Measurements from ENCODE around the gene ATL2.
"Not testable (repeated sequence)": the region's sequence is repeated elsewhere in the genome, so short reads cannot be mapped to it uniquely, and the experiment has no call there.

The ATL2 gene

GRCh38 chr2:38274286-38275276, 102.5 kb downstream of the ATL2 start:
- no peak for ATAC-seq
- DNase-seq = peak; percentile 19

- no peak for ATAC-seq
- no peak for DNase-seq
These were observed 105.4 kb downstream of the ATL2 start for GRCh38 chr2:38271697-38272096.

DNA sequence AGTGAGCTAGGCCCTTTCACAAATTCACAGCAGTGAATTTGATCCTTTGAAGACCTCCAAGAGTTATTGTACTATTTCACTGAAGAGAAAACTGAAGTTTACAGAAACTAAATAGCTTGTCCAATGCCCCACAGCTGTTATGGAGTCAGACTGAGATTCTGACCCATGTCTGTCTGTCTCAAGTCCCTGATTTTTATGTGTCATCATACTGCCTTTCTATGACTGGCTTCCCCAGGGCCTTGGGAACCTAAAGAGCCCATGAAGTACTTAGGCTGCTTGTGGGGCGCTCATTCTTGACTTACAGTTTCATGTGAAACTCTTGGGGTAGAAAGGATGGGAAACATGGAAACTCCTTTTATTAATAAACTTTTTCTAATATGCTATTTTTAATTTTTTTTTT, 107.7 kb downstream of the ATL2 start:
- DNase-seq = no peak
- ATAC-seq = no peak

GRCh38 chr2:38268691-38269327, 108.3 kb downstream of the ATL2 start:
- no peak for ATAC-seq

GRCh38 chr2:38268001-38268400, 109.1 kb downstream of the ATL2 start:
- ATAC-seq = no peak

More at GRCh38 chr2:38268691-38269327, 108.3 kb downstream of the ATL2 start:
- no peak for DNase-seq

GRCh38 chr2:38267270-38267925, 109.7 kb downstream of the ATL2 start:
- ATAC-seq = no peak
- no peak for DNase-seq

More at GRCh38 chr2:38268001-38268400, 109.1 kb downstream of the ATL2 start:
- no peak for DNase-seq

DNA sequence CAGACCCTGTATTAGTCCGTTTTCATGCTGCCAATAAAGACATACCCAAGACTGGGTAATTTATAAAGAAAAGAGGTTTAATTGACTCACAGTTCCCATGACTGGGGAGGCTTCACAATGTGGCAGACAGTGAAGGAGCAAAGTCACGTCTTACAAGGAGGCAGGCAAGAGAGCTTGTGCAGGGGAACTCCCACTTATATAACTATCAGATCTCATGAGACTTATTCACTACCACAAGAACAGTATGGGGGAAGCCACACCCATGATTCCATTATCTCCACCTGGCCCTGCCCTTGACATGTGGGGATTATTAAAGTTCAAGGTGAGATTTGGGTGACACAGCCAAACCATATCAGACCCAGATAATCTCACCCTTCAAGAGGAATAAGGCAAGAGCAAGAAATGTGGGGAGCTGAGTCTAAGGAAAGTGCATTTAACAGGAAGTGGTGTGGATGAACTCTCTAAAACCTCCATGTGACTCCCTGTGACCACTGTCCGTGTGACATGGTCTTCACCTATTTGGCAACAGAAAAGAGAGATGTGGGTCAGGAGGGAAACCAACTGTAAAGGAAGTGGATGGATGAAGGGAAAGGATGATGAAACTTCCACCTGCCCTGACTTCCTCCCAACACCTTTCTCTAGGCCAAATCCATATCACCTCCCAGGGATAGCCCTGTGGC, 110.6 kb downstream of the ATL2 start:
- ATAC-seq (peak; percentile 19), DNase-seq (no peak)

DNA sequence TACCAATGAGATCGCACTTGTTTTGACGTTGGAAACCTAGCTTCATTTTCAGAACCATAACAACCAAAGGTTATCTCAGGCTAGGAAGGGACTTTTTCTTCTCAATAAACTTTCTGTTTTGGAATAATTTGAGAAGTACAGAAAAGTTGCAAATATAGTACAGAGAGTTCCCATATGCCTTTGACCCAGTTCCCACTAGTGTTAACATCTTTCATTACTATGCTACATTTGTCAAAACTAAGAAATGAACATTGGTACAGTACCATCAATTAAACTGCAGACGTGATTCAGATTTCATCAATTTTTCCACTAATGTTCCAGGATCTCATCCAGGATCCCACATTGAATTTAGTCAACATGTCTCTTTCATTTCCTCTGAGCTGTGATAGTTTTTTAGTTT, 111.6 kb downstream of the ATL2 start:
- ATAC-seq = no peak
- no peak for DNase-seq

GRCh38 chr2:38264396-38265221, 112.5 kb downstream of the ATL2 start:
- ATAC-seq (no peak), DNase-seq (no peak)

DNA sequence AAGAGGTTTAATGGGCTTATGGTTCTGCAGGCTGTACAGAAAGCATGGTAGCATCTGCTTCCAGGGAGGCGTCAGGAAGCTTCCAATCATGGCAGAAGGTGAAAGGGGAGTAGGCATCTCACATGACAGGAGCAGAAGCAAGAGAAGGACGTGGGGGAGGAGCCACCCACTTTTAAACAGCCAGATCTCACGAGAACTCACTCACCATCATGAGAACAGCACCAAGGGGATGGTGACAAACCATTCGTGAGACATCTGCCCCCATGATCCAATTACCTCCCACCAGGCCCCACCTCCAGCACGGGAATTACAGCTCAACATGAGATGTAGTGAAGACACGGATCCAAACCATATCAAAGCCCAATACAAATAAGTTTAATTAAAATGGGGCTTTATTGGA, 113.8 kb downstream of the ATL2 start:
- no peak for ATAC-seq
- no peak for DNase-seq

- ATAC-seq = peak; percentile 44
These were observed 114.8 kb downstream of the ATL2 start for GRCh38 chr2:38262069-38262871.

DNA sequence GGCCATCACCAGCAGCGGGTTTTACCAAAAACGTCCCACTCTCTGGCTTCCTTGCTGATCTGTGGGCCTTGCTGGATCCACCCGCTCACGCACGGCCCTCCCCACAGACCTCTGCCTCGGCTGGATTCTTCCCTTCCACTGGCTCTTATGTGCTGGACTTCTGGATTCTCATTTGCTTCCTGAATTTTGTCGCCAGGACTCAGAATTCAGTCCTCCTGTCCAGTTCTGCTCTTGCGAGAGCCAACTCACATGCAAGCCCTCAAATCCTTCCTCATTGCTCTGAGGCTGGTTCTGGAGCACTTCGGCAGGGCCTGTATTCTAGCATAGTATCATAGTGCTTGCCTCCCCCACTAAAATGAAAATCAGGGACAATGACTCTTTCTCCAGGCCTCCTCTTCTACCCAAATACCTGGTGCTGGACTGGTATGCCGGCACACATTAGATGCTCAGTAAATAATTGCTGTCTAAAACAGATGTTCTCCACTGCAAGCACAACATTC, 115.5 kb downstream of the ATL2 start:
- DNase-seq (no peak), ATAC-seq (no peak)

More at GRCh38 chr2:38262069-38262871, 114.8 kb downstream of the ATL2 start:
- DNase-seq = no peak

- ATAC-seq (no peak), DNase-seq (no peak)
These were observed 116.1 kb downstream of the ATL2 start for GRCh38 chr2:38260972-38261371.

DNA sequence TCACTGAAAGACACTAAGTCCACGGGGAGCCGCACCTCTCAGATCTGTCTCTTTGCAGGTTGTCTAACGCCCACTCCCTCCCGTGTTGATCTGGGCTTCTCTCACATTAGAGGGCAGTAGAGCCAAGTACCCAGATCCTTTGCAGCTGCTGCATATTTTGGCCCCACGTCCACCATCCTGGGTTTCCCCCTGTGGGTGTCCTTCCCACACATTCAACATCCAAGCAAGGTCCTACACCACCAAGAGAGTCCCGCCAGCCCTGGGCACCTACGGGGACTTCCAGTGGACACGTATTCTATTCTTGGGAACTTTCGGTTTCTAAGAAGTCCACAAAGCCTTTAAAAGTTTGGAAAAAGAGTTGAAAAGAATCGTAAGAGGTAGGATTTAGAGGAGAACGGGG, 116.6 kb downstream of the ATL2 start:
- ATAC-seq (no peak), DNase-seq (peak; percentile 6)

DNA sequence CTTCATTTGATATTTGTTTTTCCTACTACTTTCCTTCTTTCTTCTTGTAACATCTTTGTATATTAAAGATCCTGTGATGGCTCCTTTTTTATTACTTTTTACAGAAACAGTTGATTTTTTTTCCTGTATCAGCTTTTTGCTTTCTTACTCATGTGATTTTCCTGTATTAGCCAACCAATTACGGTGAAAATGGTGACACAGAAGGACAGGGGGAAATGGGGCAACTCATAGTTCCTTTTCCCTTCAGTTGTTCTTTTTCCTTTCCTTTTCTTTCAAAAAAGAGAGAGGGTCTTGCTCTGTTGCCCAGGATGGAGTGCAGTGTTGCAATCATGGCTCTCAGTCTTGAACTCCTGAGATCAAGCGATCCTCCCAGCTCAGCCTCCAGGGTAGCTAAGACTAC, 117.8 kb downstream of the ATL2 start:
- ATAC-seq (no peak), DNase-seq (no peak)

GRCh38 chr2:38257680-38258079, 119.4 kb downstream of the ATL2 start:
- DNase-seq, ATAC-seq: not testable (repeated sequence)

- DNase-seq = no peak
These were observed 120.5 kb downstream of the ATL2 start for GRCh38 chr2:38256610-38257009.

DNA sequence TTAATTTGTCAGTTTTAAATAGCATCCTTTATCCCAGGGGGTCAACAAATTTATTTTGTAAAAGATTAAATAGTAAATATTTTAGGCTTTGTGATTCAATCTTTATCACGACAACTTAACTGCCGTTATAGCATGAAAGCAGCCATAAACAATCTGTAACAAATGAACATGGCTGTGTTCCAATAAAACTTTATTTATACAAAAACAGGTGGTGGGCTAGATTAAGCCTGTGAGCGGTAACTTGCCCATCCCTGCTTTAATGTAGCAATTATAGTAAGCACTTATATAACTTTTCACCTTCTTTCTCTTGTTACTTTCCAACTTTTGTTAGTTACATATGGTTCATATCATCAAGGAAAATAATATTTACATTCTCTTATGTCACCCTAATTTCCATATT, 121.9 kb downstream of the ATL2 start:
- DNase-seq = no peak

More at GRCh38 chr2:38256610-38257009, 120.5 kb downstream of the ATL2 start:
- no peak for ATAC-seq

DNA sequence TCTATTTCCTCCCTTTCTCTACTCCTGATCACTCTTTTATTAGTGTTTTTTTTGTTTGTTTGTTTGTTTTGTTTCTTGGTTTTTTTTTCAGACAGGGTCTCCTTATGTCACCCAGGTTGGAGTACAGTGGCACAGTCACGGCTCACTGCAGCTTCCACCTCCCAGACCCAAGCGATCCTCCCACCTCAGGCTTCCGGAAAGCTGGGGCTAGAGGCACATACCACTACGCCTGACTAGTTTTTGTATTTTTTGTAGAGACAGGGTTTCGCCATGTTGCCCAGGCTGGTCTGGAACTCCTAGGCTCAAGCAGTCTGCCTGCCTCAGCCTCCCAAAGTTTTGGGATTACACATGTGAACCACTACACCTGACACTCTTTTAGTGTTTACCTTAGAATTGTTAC, 122.3 kb downstream of the ATL2 start:
- DNase-seq (no peak), ATAC-seq (no peak)

More for the DNA sequence above, 121.9 kb downstream of the ATL2 start:
- no peak for ATAC-seq

DNA sequence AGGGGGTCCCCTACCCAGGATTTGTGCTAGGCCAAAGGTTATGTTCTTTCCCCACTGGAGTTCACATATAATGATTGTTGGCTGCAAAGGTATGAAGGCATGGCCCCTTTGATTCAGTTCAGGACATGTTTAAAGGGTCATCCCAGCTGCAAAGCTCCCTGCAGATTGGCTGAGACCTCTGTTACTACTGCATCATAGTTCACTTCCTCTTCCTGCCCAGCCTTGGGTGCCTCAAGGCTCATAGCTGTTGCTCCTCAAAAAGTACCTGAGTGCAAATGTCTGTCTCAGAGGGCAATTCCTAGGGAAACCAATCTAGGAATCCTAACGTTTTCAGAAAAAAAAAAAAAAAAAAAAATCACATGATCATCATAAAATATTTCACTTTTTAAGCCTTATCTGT, 125.1 kb downstream of the ATL2 start:
- no peak for ATAC-seq
- DNase-seq = no peak

All from stimulated activated naive CD8-positive, alpha-beta T cell treated with anti-CD3 and anti-CD28 coated beads, Interleukin-15, Interleukin-2, amounts not matched to agents 100 U/mL and 50 U/mL, for 24 hours (primary cell).